Left ventricle myocardium superior (tissue), 1 donor: Measurements from ENCODE around the gene GRAMD2B. TPM values are rescaled to one million over a fixed set of nuclear protein-coding genes. Genes with fewer than 3 reads are reported as not detected.
A peak's percentile ranks its signal among the peaks of the same experiment; 100 is the strongest.
"Not testable (repeated sequence)": the region's sequence is repeated elsewhere in the genome, so short reads cannot be mapped to it uniquely, and the experiment has no call there.

Experiments used
- ATAC-seq: fragments of 200-7000 bp; cut with Tn5 transposase; one replicate; pipeline ENCODE4 v1.9.1; 2020; ENCODE audit warnings: mild to moderate bottlenecking, moderate library complexity
- DNase-seq: peaks from one replicate; pipeline ENCODE4 v3.0.0-alpha.2; 2020
- intact Hi-C: fragments of 100-400 bp; cut with micrococcal nuclease; formaldehyde crosslinking; loops from one replicate; pipeline ENCODE4 v1.11.0; 2022
- total RNA-seq: library from RNA; stranded (reverse); fragmentation: NEBNext Ultra II Directional; extraction: Animal tissue kit (Norgen Biotek cat#: 25700); gene quantifications from one replicate; pipeline ENCODE4 v1.2.1, GENCODE V29; 2021
- donor health status: DM: no; HTN: yes; CAD: no; lungs with severe emphysema.

The GRAMD2B gene
- total RNA-seq, 1 donor from 2014 or later = 35.2 TPM

GRCh38 chr5:126469536-126470316 is 46.5 kb downstream of the GRAMD2B start:
- no peak for DNase-seq
- ATAC-seq = peak; percentile 93
- intact Hi-C loops = no loop called here

- peak; percentile 28 for ATAC-seq
- DNase-seq, intact Hi-C loops: not testable (repeated sequence)
These were observed 47.3 kb downstream of the GRAMD2B start for GRCh38 chr5:126470529-126470928.

- intact Hi-C loops = no loop called here
- no peak for DNase-seq
- ATAC-seq = no peak
These were observed 48.0 kb downstream of the GRAMD2B start for GRCh38 chr5:126471247-126471646.

- intact Hi-C loops = no loop called here
These were observed 48.8 kb downstream of the GRAMD2B start for GRCh38 chr5:126471875-126472537.

GRCh38 chr5:126472538-126472889 is 49.3 kb downstream of the GRAMD2B start:
- intact Hi-C loops = no loop called here

More at GRCh38 chr5:126471875-126472537, 48.8 kb downstream of the GRAMD2B start:
- ATAC-seq = no peak
- DNase-seq = no peak

GRCh38 chr5:126477294-126478117 is 54.3 kb downstream of the GRAMD2B start:
- intact Hi-C loops = no loop called here
- ATAC-seq = no peak
- no peak for DNase-seq

More at GRCh38 chr5:126472538-126472889, 49.3 kb downstream of the GRAMD2B start:
- DNase-seq (no peak), ATAC-seq (no peak)

GRCh38 chr5:126479810-126480209 is 56.6 kb downstream of the GRAMD2B start:
- no peak for DNase-seq

GRCh38 chr5:126480824-126481223 is 57.6 kb downstream of the GRAMD2B start:
- DNase-seq (no peak), ATAC-seq (no peak)
- intact Hi-C loops = no loop called here

More at GRCh38 chr5:126479810-126480209, 56.6 kb downstream of the GRAMD2B start:
- ATAC-seq = peak; percentile 78
- intact Hi-C loops = no loop called here

- DNase-seq (no peak), ATAC-seq (no peak)
- intact Hi-C loops = no loop called here
These were observed 58.0 kb downstream of the GRAMD2B start for GRCh38 chr5:126481243-126481642.

GRCh38 chr5:126482591-126482990 is 59.4 kb downstream of the GRAMD2B start:
- intact Hi-C loops = no loop called here
- no peak for ATAC-seq
- DNase-seq = no peak

GRCh38 chr5:126483156-126483555 is 59.9 kb downstream of the GRAMD2B start:
- intact Hi-C loops = no loop called here
- ATAC-seq (no peak), DNase-seq (no peak)

- intact Hi-C loops = no loop called here
- ATAC-seq = no peak
- DNase-seq = no peak
These were observed 61.0 kb downstream of the GRAMD2B start for GRCh38 chr5:126484253-126484652.

- no peak for DNase-seq
- intact Hi-C loops = no loop called here
- ATAC-seq = peak; percentile 77
These were observed 63.1 kb downstream of the GRAMD2B start for GRCh38 chr5:126486332-126486731.

- ATAC-seq = no peak
- no peak for DNase-seq
- intact Hi-C loops = no loop called here
These were observed 64.4 kb downstream of the GRAMD2B start for GRCh38 chr5:126487596-126487995.

- intact Hi-C loops = no loop called here
These were observed 65.3 kb downstream of the GRAMD2B start for GRCh38 chr5:126488443-126489065.

GRCh38 chr5:126490167-126490940 is 67.1 kb downstream of the GRAMD2B start:
- peak; percentile 13 for ATAC-seq
- no peak for DNase-seq
- intact Hi-C loops = loop anchor here (10.0 kb wide), 1 partner anchor 136 kb away; no protein-coding TSS in a partner anchor

More at GRCh38 chr5:126488443-126489065, 65.3 kb downstream of the GRAMD2B start:
- ATAC-seq = no peak
- DNase-seq = no peak

- DNase-seq = no peak
- intact Hi-C loops = loop anchor here (10.0 kb wide), 1 partner anchor 138 kb away; no protein-coding TSS in a partner anchor
- ATAC-seq = peak; percentile 35
These were observed 69.7 kb downstream of the GRAMD2B start for GRCh38 chr5:126492939-126493338.

- DNase-seq = no peak
- intact Hi-C loops = loop anchor here (10.0 kb wide), 1 partner anchor 140 kb away; no protein-coding TSS in a partner anchor
- no peak for ATAC-seq
These were observed 71.2 kb downstream of the GRAMD2B start for GRCh38 chr5:126494393-126494792.
